ENCODE measurements around the gene NFKBIL1.

GRCh38 chr6:31525553-31525931 lies 21.9 kb upstream of the NFKBIL1 start:
- TF ChIP-seq CTCF (IDR thresholded peaks at IDR 0.05) = no peak
- no peak for TF ChIP-seq POLR2AphosphoS5 (IDR thresholded peaks at IDR 0.05)
- no peak for TF ChIP-seq EP300 (IDR thresholded peaks at IDR 0.05)
- TF ChIP-seq POLR2A (IDR thresholded peaks at IDR 0.05) = no peak

Data from stomach (tissue), 4 donors.